Osteoblast (primary cell): ENCODE measurements around the gene ANO7. TPM values are rescaled to one million over a fixed set of nuclear protein-coding genes. Genes with fewer than 3 reads are reported as not detected.

Experiments
- DNase-seq: peaks from one replicate; pipeline ENCODE4 v3.0.0; 2011; ENCODE audit warnings: low spot score, mixed read lengths; ENCODE audit not compliant: insufficient read length; ENCODE audit errors: missing footprints
- H2AFZ ChIP-seq: 2 replicates; pipeline ENCODE4 v1.6.0; 2011; ENCODE audit warnings: mild to moderate bottlenecking, low read length
- H3K27ac ChIP-seq: 2 replicates; pipeline ENCODE4 v1.5.1; 2011; ENCODE audit warnings: mild to moderate bottlenecking, low read depth, low read length, moderate library complexity
- H3K27me3 ChIP-seq: 2 replicates; pipeline ENCODE4 v1.6.0; 2012; ENCODE audit warnings: mild to moderate bottlenecking, control low read depth, inconsistent platforms, low read length, moderate library complexity; ENCODE audit not compliant: insufficient read depth
- H3K36me3 ChIP-seq: 2 replicates; pipeline ENCODE4 v1.5.1; 2011; ENCODE audit warnings: mild to moderate bottlenecking, low read length, control low read depth, moderate library complexity; ENCODE audit not compliant: insufficient read depth
- H3K4me1 ChIP-seq: 2 replicates; pipeline ENCODE4 v1.5.1; 2011; ENCODE audit warnings: mild to moderate bottlenecking, low read length, control low read depth, moderate library complexity; ENCODE audit not compliant: insufficient read depth
- H3K4me2 ChIP-seq: 2 replicates; pipeline ENCODE4 v1.6.0; 2011; ENCODE audit warnings: mild to moderate bottlenecking, low read length; ENCODE audit not compliant: insufficient read depth
- H3K4me3 ChIP-seq: fragments of 200-600 bp; sonication (generic); 3 replicates; pipeline ENCODE4 v1.5.1; 2012; ENCODE audit warnings: mild to moderate bottlenecking, low read length, inconsistent platforms; ENCODE audit not compliant: insufficient read depth
- H3K79me2 ChIP-seq: 2 replicates; pipeline ENCODE4 v1.6.0; 2012; ENCODE audit warnings: mild to moderate bottlenecking, low read length, control low read depth, inconsistent platforms; ENCODE audit not compliant: insufficient read depth
- H3K9me3 ChIP-seq: 2 replicates; pipeline ENCODE4 v1.5.1; 2011; ENCODE audit warnings: low read depth, low read length, control low read depth
- H4K20me1 ChIP-seq: 2 replicates; pipeline ENCODE4 v1.6.0; 2012; ENCODE audit warnings: mild to moderate bottlenecking, low read length, control low read depth; ENCODE audit not compliant: insufficient read depth
- total RNA-seq: library from RNA; depleted of rRNA; stranded (reverse); fragments of >200 nt; gene quantifications from 2 replicates; pipeline ENCODE4 v1.2.3, GENCODE V29; 2012
- TF ChIP-seq, protein P1 (sequence below): IDR thresholded peaks from 2 replicates; pipeline ENCODE4 v1.5.1; 2011; ENCODE audit warnings: mild to moderate bottlenecking, low read depth, low read length, moderate library complexity; ENCODE audit errors: extremely low read depth

ANO7 gene
- total RNA-seq, 1 donor, result 1.8 TPM

DNA sequence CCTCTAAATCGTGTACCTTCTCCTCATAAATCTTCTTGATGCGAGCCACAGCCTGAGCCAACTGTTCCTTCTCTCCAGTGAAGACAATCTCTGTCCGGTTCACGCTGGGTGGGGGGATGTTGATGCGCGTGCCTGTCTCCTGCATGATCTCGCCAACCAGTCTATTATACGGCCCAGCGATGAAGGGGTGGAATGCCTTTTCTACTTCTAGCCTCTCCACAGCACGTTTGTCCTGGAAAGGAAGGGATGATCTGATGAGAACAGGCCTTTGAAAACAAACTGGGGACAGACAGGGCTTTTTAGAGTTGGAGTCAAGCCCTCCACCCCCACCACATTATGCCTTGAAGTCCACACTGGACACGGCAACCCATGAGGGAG lies 67.7 kb downstream of the ANO7 start:
- Histone ChIP-seq H3K27ac (no peak overlapping the region), H3K4me2 (no peak overlapping the region), H3K4me3 (no peak overlapping the region), H3K79me2 (peaks cover 88% of the 10 kb centered on the region), H3K36me3 (peaks cover 98% of the 10 kb centered on the region), H2AFZ (no peak overlapping the region), H3K9me3 (no peaks in the 10 kb centered on the region), H3K4me1 (no peaks in the 10 kb centered on the region), H3K27me3 (no peaks in the 10 kb centered on the region), H4K20me1 (peaks cover 77% of the 10 kb centered on the region)
- TF ChIP-seq, protein P1, sequence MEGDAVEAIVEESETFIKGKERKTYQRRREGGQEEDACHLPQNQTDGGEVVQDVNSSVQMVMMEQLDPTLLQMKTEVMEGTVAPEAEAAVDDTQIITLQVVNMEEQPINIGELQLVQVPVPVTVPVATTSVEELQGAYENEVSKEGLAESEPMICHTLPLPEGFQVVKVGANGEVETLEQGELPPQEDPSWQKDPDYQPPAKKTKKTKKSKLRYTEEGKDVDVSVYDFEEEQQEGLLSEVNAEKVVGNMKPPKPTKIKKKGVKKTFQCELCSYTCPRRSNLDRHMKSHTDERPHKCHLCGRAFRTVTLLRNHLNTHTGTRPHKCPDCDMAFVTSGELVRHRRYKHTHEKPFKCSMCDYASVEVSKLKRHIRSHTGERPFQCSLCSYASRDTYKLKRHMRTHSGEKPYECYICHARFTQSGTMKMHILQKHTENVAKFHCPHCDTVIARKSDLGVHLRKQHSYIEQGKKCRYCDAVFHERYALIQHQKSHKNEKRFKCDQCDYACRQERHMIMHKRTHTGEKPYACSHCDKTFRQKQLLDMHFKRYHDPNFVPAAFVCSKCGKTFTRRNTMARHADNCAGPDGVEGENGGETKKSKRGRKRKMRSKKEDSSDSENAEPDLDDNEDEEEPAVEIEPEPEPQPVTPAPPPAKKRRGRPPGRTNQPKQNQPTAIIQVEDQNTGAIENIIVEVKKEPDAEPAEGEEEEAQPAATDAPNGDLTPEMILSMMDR, result no peak
- DNase-seq, result peak; percentile 13

DNA sequence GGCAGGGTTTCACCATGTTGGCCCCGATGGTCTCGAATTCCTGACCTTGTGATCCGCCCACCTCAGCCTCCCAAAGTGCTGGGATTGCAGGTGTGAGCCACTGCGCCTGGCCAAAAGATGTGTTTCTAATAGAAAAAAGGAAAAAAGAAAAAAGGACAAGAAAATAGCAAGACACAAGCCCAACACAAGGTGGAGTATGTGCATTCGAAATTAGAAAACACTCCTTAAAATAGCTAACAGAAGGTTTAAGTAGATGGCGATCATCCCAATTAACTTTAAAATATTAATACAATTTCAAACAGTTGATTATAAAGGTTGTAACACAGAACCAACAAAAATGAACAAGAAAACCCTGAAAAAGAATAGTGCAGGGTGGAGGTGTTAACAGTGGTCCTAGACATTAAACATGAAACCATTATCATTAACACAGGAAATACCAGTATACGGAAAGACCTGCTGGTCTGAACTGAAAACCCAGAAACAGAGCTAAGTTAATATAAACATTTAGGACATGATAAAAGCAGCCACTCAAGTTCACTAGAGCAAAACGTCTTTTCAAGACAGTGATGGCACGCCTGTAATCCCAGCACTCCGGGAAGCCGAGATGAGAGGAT lies 69.0 kb downstream of the ANO7 start:
- Histone ChIP-seq H2AFZ (no peak overlapping the region), H3K9me3 (no peaks in the 10 kb centered on the region), H3K27me3 (no peaks in the 10 kb centered on the region), H3K4me1 (no peaks in the 10 kb centered on the region), H4K20me1 (peaks cover 81% of the 10 kb centered on the region), H3K4me2 (no peak overlapping the region), H3K27ac (no peak overlapping the region), H3K36me3 (peaks cover 98% of the 10 kb centered on the region), H3K79me2 (peaks cover 91% of the 10 kb centered on the region), H3K4me3 (no peak overlapping the region)
- TF ChIP-seq, protein P1, result peak; percentile 3
- DNase-seq, result peak; percentile 39

DNA sequence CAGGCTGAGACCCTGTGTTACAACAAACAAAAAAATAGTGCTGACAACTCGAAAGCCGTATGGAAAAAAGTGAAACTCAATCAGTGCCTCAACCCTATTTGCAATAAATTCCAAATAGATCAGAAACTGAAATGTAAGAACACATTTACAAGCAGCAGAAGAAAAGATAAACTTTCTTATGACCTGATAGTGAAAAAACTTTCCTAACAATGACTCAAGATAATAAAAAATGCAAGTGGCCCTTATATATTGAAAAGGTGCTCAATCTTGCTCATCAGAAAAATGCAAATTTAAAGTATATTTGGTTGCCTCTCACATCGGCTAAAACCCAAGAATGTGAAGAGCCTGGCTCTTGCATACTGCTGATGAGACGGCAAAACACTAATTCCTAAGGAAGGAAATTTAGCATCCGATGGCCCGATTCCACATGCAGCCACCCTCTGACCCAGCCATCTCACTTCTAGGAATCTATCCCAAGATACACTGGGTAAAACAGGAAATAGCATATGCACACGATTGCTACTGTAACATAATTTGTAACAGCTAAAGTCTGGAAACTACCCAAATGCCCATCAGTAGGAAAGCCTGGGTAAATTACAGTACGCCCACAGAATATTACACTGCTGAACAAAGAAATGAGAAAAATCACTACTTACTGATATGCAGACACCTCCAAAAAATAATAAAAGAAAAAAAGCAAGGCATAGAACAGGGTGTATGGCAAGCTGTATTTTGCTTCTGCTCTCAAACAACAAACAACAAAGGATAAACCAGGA lies 70.2 kb downstream of the ANO7 start:
- Histone ChIP-seq H3K4me2 (no peak overlapping the region), H3K9me3 (no peaks in the 10 kb centered on the region), H3K79me2 (peaks cover 91% of the 10 kb centered on the region), H3K36me3 (peaks cover 98% of the 10 kb centered on the region), H3K4me3 (no peak overlapping the region), H3K27me3 (no peaks in the 10 kb centered on the region), H3K27ac (no peak overlapping the region), H4K20me1 (peaks cover 81% of the 10 kb centered on the region), H2AFZ (no peak overlapping the region), H3K4me1 (no peaks in the 10 kb centered on the region)
- peak; percentile 58 for DNase-seq
- TF ChIP-seq, protein P1, result no peak

DNA sequence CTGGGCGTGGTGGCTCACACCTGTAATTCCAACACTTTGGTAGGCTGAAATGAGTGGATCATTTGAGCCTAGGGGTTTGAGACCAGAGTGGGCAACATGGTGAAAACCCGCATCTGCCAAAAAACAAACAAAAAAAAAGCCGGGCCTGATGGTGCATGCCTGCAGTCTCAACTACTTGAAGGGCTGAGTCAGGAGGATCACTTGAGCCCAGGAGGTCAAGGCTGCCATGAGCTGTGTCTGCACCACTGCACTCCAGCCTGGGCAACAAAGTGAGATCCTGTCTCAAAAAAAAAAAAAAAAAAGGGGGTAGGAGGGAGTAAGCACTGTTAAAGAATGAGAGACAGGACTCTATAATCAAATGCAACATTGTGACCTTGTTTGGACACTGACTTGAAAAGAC lies 72.4 kb downstream of the ANO7 start:
- peaks cover 93% of the 10 kb centered on the region for H3K79me2 ChIP-seq
- H2AFZ ChIP-seq, result no peak overlapping the region
- peaks cover 96% of the 10 kb centered on the region for H3K36me3 ChIP-seq
- H3K4me1 ChIP-seq, result no peaks in the 10 kb centered on the region
- TF ChIP-seq, protein P1, result no peak
- no peak for DNase-seq
- H4K20me1 ChIP-seq, result peaks cover 80% of the 10 kb centered on the region
- no peaks in the 10 kb centered on the region for H3K27me3 ChIP-seq
- no peak overlapping the region for H3K4me3 ChIP-seq
- H3K9me3 ChIP-seq, result no peaks in the 10 kb centered on the region
- no peak overlapping the region for H3K27ac ChIP-seq
- H3K4me2 ChIP-seq, result no peak overlapping the region
